ENCODE results near the gene CCDC187. TPM values are rescaled to one million over a fixed set of nuclear protein-coding genes. Genes with fewer than 3 reads are reported as not detected.

The CCDC187 gene
- total and polyA plus RNA-seq, 2 of the 4 experiments (the other 2 are of a cell fraction), result not detected

GRCh38 chr9:136302527-136302926 lies 1.4 kb downstream of the CCDC187 start:
- Histone ChIP-seq H2BK15ac (ENCODE audit: low read depth, low read length) (no peak overlapping the region), H2AK9ac (replicated peaks; ENCODE audit: low read depth, low read length, poor library complexity) (peak overlapping the region; percentile 42), H3K4me1 (ENCODE audit: control insufficient read depth, insufficient read depth, low read length) (no peaks in the 10 kb centered on the region), H3K27me3 (ENCODE audit: control insufficient read depth, insufficient read depth, low read length) (peaks cover 17% of the 10 kb centered on the region; the same call in 1 of the 2 replicates), H4K91ac (ENCODE audit: insufficient read depth, low read depth, low read length) (no peak overlapping the region), H3K9me3 (ENCODE audit: control insufficient read depth, insufficient read depth, low read length) (no peaks in the 10 kb centered on the region), H4K8ac (ENCODE audit: low read depth in 2 of 2, low read length in 2 of 2) (no peak overlapping the region), H3K9ac (ENCODE audit: low read depth, low read length) (no peak overlapping the region), H3K56ac (ENCODE audit: extremely low read depth, insufficient read depth, low read length) (no peak overlapping the region), H3K14ac (replicated peaks; ENCODE audit: low read depth, low read length) (no peak overlapping the region), H3K36me3 (ENCODE audit: control insufficient read depth, insufficient read depth, low read length) (no peaks in the 10 kb centered on the region), H2BK120ac (ENCODE audit: low read depth, low read length) (no peak overlapping the region), H3K27ac (ENCODE audit: insufficient read depth, low read length) (no peak overlapping the region), H2BK5ac (ENCODE audit: low read depth, low read length, poor library complexity, severe bottlenecking) (no peak overlapping the region), H3K79me1 (ENCODE audit: low read depth in 1 of 2, low read length in 2 of 2) (no peaks in the 10 kb centered on the region), H3K4me2 (ENCODE audit: low read depth, low read length) (no peak overlapping the region), H2BK20ac (ENCODE audit: low read depth, low read length) (no peak overlapping the region), H2AFZ (replicated peaks; ENCODE audit: low read length, poor library complexity) (no peak overlapping the region), H4K5ac (ENCODE audit: low read depth, low read length) (no peak overlapping the region), H3K18ac (ENCODE audit: low read depth, low read length) (no peak overlapping the region), H4K20me1 (ENCODE audit: insufficient read depth, low read length) (no peaks in the 10 kb centered on the region), H3K9me1 (ENCODE audit: insufficient read depth, low read length) (peaks cover 5% of the 10 kb centered on the region), H3K23ac (ENCODE audit: low read depth, low read length) (no peak overlapping the region), H3K4ac (ENCODE audit: low read depth, low read length) (no peak overlapping the region), H3K4me3 (ENCODE audit: insufficient read depth, low read depth, low read length) (no peak overlapping the region), H2AK5ac (ENCODE audit: low read depth, low read length) (no peak overlapping the region)
- ATAC-seq (ENCODE audit: low read depth) (no peak), DNase-seq (no peak)
- 100% methylated on average over 2 of the region's 12 CpGs; no CpG with 5 or more reads in 1 of the 2 experiments for WGBS, 2 experiments (ENCODE audit: extremely low coverage in 2 of 2, insufficient read length in 1 of 2)
- dilution Hi-C loops (cut with HindIII; ENCODE audit: low sequenced_read_pairs, unreplicated experiment), result no loop called here
- in situ Hi-C loops (cut with MboI; ENCODE audit: low sequenced_read_pairs), result no loop called here
- no TSS peak for BruUV-seq (replicated peaks)
- intact Hi-C loops (cut with micrococcal nuclease), result no loop called here
- CTCF ChIA-PET, result no interaction called here
- TF ChIP-seq CHD1 (IDR thresholded peaks at IDR 0.05; ENCODE audit: low read depth, low read length) (no peak), BHLHE40 (IDR thresholded peaks at IDR 0.05; ENCODE audit: low read depth, low read length) (no peak), POLR2A (IDR thresholded peaks at IDR 0.05; ENCODE audit: low read depth, low read length) (no peak), RAD21 (IDR thresholded peaks at IDR 0.05; ENCODE audit: low read length) (no peak)
- POLR2A ChIA-PET (ENCODE audit: unreplicated experiment), result no interaction called here
